B cell (primary cell): Measurements from ENCODE around the gene CCDC85B. TPM values are rescaled to one million over a fixed set of nuclear protein-coding genes. Genes with fewer than 3 reads are reported as not detected.

Source experiments
- ATAC-seq: fragments of 200-7000 bp; cut with Tn5 transposase; one replicate; pipeline ENCODE4 v1.10.0; 2021; ENCODE audit warnings: low read depth, mild to moderate bottlenecking, moderate number of reproducible peaks, moderate library complexity
- CTCF ChIA-PET: fragments of 350-600 bp; sonication (Branson Sonifier 250); formaldehyde crosslinking; loops from one replicate; lab custom pipeline; 2021; ENCODE audit warnings: antibody characterized with exemption, inconsistent platforms; lab: Charles Lee
- POLR2A ChIA-PET: fragments of 350-600 bp; sonication (Branson Sonifier 250); formaldehyde crosslinking; loops from one replicate; lab custom pipeline; 2021; ENCODE audit warnings: antibody characterized with exemption; lab: Charles Lee
- DNase-seq: peaks from one replicate; pipeline ENCODE4 v3.0.0; 2013
- H2AFZ ChIP-seq: 2 replicates; pipeline ENCODE4 v1.6.1; 2012; ENCODE audit warnings: mild to moderate bottlenecking, low read depth, low read length; ENCODE audit not compliant: insufficient read depth, poor library complexity, severe bottlenecking
- H3K27ac ChIP-seq, 2 donors: 1 replicate in 1 of 2; 2 replicates in 1 of 2; pipeline ENCODE4 v1.5.1; 2012 to 2013; ENCODE audit warnings: low read length in 2 of 2, mild to moderate bottlenecking in 2 of 2, moderate library complexity in 1 of 2
- H3K27me3 ChIP-seq, 4 experiments: fragments of 200-600 bp in 1 of 4; sonication (generic) in 1 of 4; replicated peaks in 1 of 4; 1 replicate in 2 of 4; 2 replicates in 2 of 4; pipeline versions ENCODE4 v1.6.1 to v1.7.0; 2013 to 2016; ENCODE audit warnings: low read length in 3 of 4, mild to moderate bottlenecking in 2 of 4, mixed read lengths in 1 of 4, moderate library complexity in 1 of 4; ENCODE audit not compliant: insufficient read depth in 4 of 4, control insufficient read depth in 3 of 4; ENCODE audit errors: control extremely low read depth in 1 of 4
- H3K36me3 ChIP-seq, 2 experiments: replicated peaks in 1 of 2; 1 replicate in 1 of 2; 2 replicates in 1 of 2; pipeline versions ENCODE4 v1.6.1 to v1.7.1; 2013; ENCODE audit warnings: low read length in 1 of 2; ENCODE audit not compliant: insufficient read depth in 2 of 2, control insufficient read depth in 1 of 2; ENCODE audit errors: control extremely low read depth in 1 of 2, extremely low read depth in 1 of 2
- H3K4me1 ChIP-seq, 2 donors: fragments of 200-600 bp in 1 of 2; sonication (generic) in 1 of 2; 1 replicate in 1 of 2; 2 replicates in 1 of 2; pipeline versions ENCODE4 v1.5.1 to v1.6.1; 2013 to 2017; ENCODE audit warnings: low read length in 2 of 2; ENCODE audit not compliant: control insufficient read depth in 2 of 2, insufficient read depth in 2 of 2
- H3K4me2 ChIP-seq: replicated peaks from 2 replicates; pipeline ENCODE3; 2012; ENCODE audit warnings: mild to moderate bottlenecking, low read depth, low read length; ENCODE audit not compliant: poor library complexity, severe bottlenecking
- H3K4me3 ChIP-seq, 5 experiments: fragments of 200-600 bp in 1 of 5; sonication (generic) in 1 of 5; 1 replicate in 3 of 5; 2 replicates in 2 of 5; pipeline versions ENCODE4 v1.5.1 to v1.7.0; 2011 to 2016; ENCODE audit warnings: low read length in 4 of 5, mild to moderate bottlenecking in 4 of 5, low read depth in 2 of 5, control low read depth in 1 of 5, moderate library complexity in 1 of 5; ENCODE audit not compliant: insufficient read depth in 1 of 5; ENCODE audit errors: control extremely low read depth in 1 of 5, extremely low read depth in 1 of 5
- H3K79me2 ChIP-seq: fragments of 200-600 bp; sonication (generic); one replicate; pipeline ENCODE4 v1.6.0; 2016; ENCODE audit warnings: low read length; ENCODE audit not compliant: control insufficient read depth, insufficient read depth
- H3K9ac ChIP-seq: fragments of 200-600 bp; sonication (generic); 2 replicates; pipeline ENCODE4 v1.6.1; 2017; ENCODE audit warnings: mild to moderate bottlenecking, low read length, moderate library complexity
- H3K9me3 ChIP-seq, 3 donors: one replicate each; pipeline versions ENCODE4 v1.6.1 to v1.7.1; 2013; ENCODE audit warnings: low read length in 2 of 3; ENCODE audit not compliant: control insufficient read depth in 2 of 3, insufficient read depth in 1 of 3; ENCODE audit errors: control extremely low read depth in 1 of 3
- H4K20me1 ChIP-seq: 2 replicates; pipeline ENCODE4 v1.6.0; 2012; ENCODE audit warnings: mild to moderate bottlenecking, low read length; ENCODE audit not compliant: insufficient read depth, control insufficient read depth, poor library complexity, severe bottlenecking
- H3K27ac Mint-ChIP-seq: one replicate; pipeline ENCODE4 v1.8.0; 2021; ENCODE audit warnings: mixed read lengths
- H3K27me3 Mint-ChIP-seq: one replicate; pipeline ENCODE4 v1.8.0; 2021; ENCODE audit warnings: mixed read lengths
- H3K4me1 Mint-ChIP-seq: one replicate; pipeline ENCODE4 v1.8.0; 2021; ENCODE audit warnings: mixed read lengths
- H3K4me3 Mint-ChIP-seq: one replicate; pipeline ENCODE4 v1.8.0; 2021; ENCODE audit warnings: mixed read lengths
- H3K9me3 Mint-ChIP-seq: one replicate; pipeline ENCODE4 v1.8.0; 2022; ENCODE audit warnings: mixed read lengths; ENCODE audit not compliant: insufficient read depth
- EZH2 ChIP-seq: IDR thresholded peaks from 2 replicates; pipeline ENCODE4 v1.6.1; 2012; ENCODE audit warnings: borderline replicate concordance, low read depth, mild to moderate bottlenecking, moderate library complexity, low read length; ENCODE audit not compliant: insufficient read depth, poor library complexity, severe bottlenecking
- WGBS: methylation state at CpG from one replicate; pipeline ENCODE4 v1.1.5; 2013; ENCODE audit warnings: missing lambda C conversion rate; ENCODE audit not compliant: insufficient coverage; 5-methylcytosine and 5-hydroxymethylcytosine counted together
- intact Hi-C: fragments of 100-400 bp; cut with micrococcal nuclease; formaldehyde crosslinking; loops from one replicate; pipeline ENCODE4 v1.10.0; 2022
- polyA plus RNA-seq: library from polyadenylated mRNA; depleted of rRNA; stranded (reverse); fragments of >200 nt; gene quantifications from 2 replicates; pipeline ENCODE4 v1.2.3, GENCODE V29; 2012
- total RNA-seq, 2 donors: library from RNA; stranded (reverse); fragments of 120-200 nt in 1 of 2; gene quantifications; 1 replicate in 1 of 2; 2 replicates in 1 of 2; pipeline versions ENCODE4 v1.2.3 to v1.2.4, GENCODE V29; 2013 to 2022
- TF ChIP-seq, protein P1 (sequence below): fragments of 200-600 bp; IDR thresholded peaks from one replicate; pipeline ENCODE4 v1.8.0; 2022; ENCODE audit warnings: antibody characterized with exemption, mild to moderate bottlenecking

Gene CCDC85B
- total and polyA plus RNA-seq, 2 donors (not counting 1 experiment from before 2014, with no cell fraction given): 18.2 to 39.5 TPM

DNA sequence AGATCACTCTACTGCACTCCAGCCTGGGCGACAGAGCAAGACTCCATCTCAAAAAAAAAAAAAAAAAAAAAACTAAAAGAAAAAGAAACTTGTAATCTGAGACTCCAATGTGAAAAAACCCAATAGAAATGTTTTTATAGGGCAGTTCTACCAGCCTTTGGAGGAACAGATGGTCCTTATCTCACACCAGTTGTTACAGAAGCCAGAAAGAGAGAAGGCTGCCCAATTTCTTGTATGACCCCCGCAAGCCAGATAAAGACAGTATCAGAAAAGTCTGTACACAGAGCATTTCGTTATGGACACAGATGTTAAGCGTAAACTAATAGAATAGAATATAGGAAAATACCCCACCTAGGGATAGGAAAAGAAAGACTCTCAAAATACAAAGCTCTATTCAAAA lies 43.5 kb downstream of the CCDC85B start:
- Mint-ChIP-seq H3K4me3 (no peak overlapping the region), H3K9me3 (no peaks in the 10 kb centered on the region), H3K4me1 (peaks cover 4% of the 10 kb centered on the region), H3K27me3 (no peaks in the 10 kb centered on the region), H3K27ac (no peak overlapping the region)
- ChIA-PET POLR2A (no interaction called here), CTCF (interaction anchor here (0.7 to 2.3 kb wide), 2 partner anchors 23 to 50 kb away, joined by 3 to 10 read pairs; no protein-coding TSS in a partner anchor)
- TF ChIP-seq, protein P1, sequence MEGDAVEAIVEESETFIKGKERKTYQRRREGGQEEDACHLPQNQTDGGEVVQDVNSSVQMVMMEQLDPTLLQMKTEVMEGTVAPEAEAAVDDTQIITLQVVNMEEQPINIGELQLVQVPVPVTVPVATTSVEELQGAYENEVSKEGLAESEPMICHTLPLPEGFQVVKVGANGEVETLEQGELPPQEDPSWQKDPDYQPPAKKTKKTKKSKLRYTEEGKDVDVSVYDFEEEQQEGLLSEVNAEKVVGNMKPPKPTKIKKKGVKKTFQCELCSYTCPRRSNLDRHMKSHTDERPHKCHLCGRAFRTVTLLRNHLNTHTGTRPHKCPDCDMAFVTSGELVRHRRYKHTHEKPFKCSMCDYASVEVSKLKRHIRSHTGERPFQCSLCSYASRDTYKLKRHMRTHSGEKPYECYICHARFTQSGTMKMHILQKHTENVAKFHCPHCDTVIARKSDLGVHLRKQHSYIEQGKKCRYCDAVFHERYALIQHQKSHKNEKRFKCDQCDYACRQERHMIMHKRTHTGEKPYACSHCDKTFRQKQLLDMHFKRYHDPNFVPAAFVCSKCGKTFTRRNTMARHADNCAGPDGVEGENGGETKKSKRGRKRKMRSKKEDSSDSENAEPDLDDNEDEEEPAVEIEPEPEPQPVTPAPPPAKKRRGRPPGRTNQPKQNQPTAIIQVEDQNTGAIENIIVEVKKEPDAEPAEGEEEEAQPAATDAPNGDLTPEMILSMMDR: no peak
- TF ChIP-seq EZH2: no peak
- Histone ChIP-seq H4K20me1 (no peaks in the 10 kb centered on the region), H3K4me3 (no peak overlapping the region), H3K27me3 (peaks cover 0 to 3% (median 0%) of the 10 kb centered on the region in 4 experiments), H2AFZ (no peak overlapping the region), H3K4me1 (peaks cover under 1 to 1% of the 10 kb centered on the region in 2 donors), H3K4me2 (no peak overlapping the region), H3K9me3 (no peaks in the 10 kb centered on the region), H3K36me3 (no peaks in the 10 kb centered on the region), H3K79me2 (no peaks in the 10 kb centered on the region), H3K9ac (no peak overlapping the region), H3K27ac (no peak overlapping the region)
- intact Hi-C loops: no loop called here
- ATAC-seq: no peak
- WGBS: no CpG with 5 or more reads among the region's 4 CpGs
- DNase-seq: no peak

DNA sequence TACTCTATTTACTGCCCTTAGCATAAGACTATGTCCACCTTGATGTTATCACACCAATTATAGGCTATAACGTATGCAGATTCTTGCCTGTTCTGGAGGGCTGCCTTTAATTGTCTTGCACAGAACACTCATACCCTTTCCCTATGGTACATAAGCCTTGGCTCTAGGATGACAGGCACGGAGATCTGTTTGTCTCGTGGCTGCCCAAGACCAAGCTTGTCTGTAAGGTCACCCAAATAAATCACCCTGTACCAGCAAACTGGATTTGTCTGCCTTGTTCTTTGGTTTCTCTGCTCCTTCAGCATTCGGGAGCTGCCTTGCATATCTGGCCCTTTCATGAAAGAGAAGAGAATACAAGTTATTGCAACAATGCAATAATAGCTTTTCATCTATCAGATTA lies 47.3 kb downstream of the CCDC85B start:
- no peaks in the 10 kb centered on the region for H3K36me3 ChIP-seq
- H3K27ac ChIP-seq: no peak overlapping the region
- Mint-ChIP-seq H3K27me3 (no peaks in the 10 kb centered on the region), H3K4me3 (no peak overlapping the region), H3K9me3 (no peaks in the 10 kb centered on the region), H3K27ac (no peak overlapping the region), H3K4me1 (peaks cover 13% of the 10 kb centered on the region)
- no peak overlapping the region for H3K9ac ChIP-seq
- 56% methylated on average over 3 of the region's 4 CpGs for WGBS
- no peaks in the 10 kb centered on the region for H3K79me2 ChIP-seq
- DNase-seq (no peak), ATAC-seq (no peak)
- H3K4me2 ChIP-seq: no peak overlapping the region
- no peaks in the 10 kb centered on the region for H3K9me3 ChIP-seq
- no peak overlapping the region for H2AFZ ChIP-seq
- H3K4me3 ChIP-seq: no peak overlapping the region
- CTCF ChIA-PET: interaction anchor here (2.0 kb wide), 1 partner anchor 37 kb away, joined by 5 read pairs; the partner anchor contains the start of gene FOSL1
- intact Hi-C loops: no loop called here
- H3K27me3 ChIP-seq: peaks cover 0 to 3% (median 0%) of the 10 kb centered on the region in 4 experiments
- H3K4me1 ChIP-seq: peaks cover 7 to 12% of the 10 kb centered on the region in 2 donors
- H4K20me1 ChIP-seq: no peaks in the 10 kb centered on the region
- no peak for TF ChIP-seq EZH2
- TF ChIP-seq, protein P1: no peak
- POLR2A ChIA-PET: no interaction called here

Other genes with a start within 250 kb of the CCDC85B start
- gene RELA, start 227.8 kb upstream of the CCDC85B start, total RNA-seq: 154 and 160 TPM in 2 replicates
- 124 and 188 TPM in 2 replicates for gene RELA, start 227.8 kb upstream of the CCDC85B start, polyA plus RNA-seq
- 134 and 142 TPM in 2 replicates for gene KAT5, start 178.4 kb upstream of the CCDC85B start, total RNA-seq
- 84.6 and 131 TPM in 2 replicates for gene KAT5, start 178.4 kb upstream of the CCDC85B start, polyA plus RNA-seq
- gene RNASEH2C, start 169.9 kb upstream of the CCDC85B start, total RNA-seq: 75.3 and 81.6 TPM in 2 replicates
- 71.6 and 95.0 TPM in 2 replicates for gene RNASEH2C, start 169.9 kb upstream of the CCDC85B start, polyA plus RNA-seq
- gene AP5B1, start 109.7 kb upstream of the CCDC85B start, total RNA-seq: 25.2 and 26.3 TPM in 2 replicates
- 9.4 and 9.6 TPM in 2 replicates for gene AP5B1, start 109.7 kb upstream of the CCDC85B start, polyA plus RNA-seq
- gene OVOL1, start 103.6 kb upstream of the CCDC85B start, total RNA-seq: 0.15 and 0.17 TPM in 2 replicates
- gene OVOL1, start 103.6 kb upstream of the CCDC85B start, polyA plus RNA-seq: 0.09 and 0.66 TPM in 2 replicates
- 0.34 and 0.57 TPM in 2 replicates for gene SNX32, start 56.7 kb upstream of the CCDC85B start, total RNA-seq
- gene SNX32, start 56.7 kb upstream of the CCDC85B start, polyA plus RNA-seq: 0.89 and 8.8 TPM in 2 replicates
- gene CFL1, start 32.5 kb upstream of the CCDC85B start, total RNA-seq: 439 and 455 TPM in 2 replicates
- gene CFL1, start 32.5 kb upstream of the CCDC85B start, polyA plus RNA-seq: 530 and 990 TPM in 2 replicates
- 71.1 and 74.5 TPM in 2 replicates for gene MUS81, start 30.2 kb upstream of the CCDC85B start, total RNA-seq
- gene MUS81, start 30.2 kb upstream of the CCDC85B start, polyA plus RNA-seq: 134 and 135 TPM in 2 replicates
- 9.5 and 11.7 TPM in 2 replicates for gene EFEMP2, start 17.9 kb upstream of the CCDC85B start, total RNA-seq
- 13.3 and 14.7 TPM in 2 replicates for gene EFEMP2, start 17.9 kb upstream of the CCDC85B start, polyA plus RNA-seq
- 0.84 and 1.3 TPM in 2 replicates for gene CTSW, start 10.8 kb upstream of the CCDC85B start, total RNA-seq
- gene CTSW, start 10.8 kb upstream of the CCDC85B start, polyA plus RNA-seq: 4.6 and 5.4 TPM in 2 replicates
- 59.8 and 63.4 TPM in 2 replicates for gene FIBP, start 2.2 kb upstream of the CCDC85B start, total RNA-seq
- 94.9 and 128 TPM in 2 replicates for gene FIBP, start 2.2 kb upstream of the CCDC85B start, polyA plus RNA-seq
- not detected in 2 replicates for gene FOSL1, start 9.7 kb downstream of the CCDC85B start, total RNA-seq
- gene FOSL1, start 9.7 kb downstream of the CCDC85B start, polyA plus RNA-seq: 2.3 and 4.8 TPM in 2 replicates
- gene C11orf68, start 28.4 kb downstream of the CCDC85B start, total RNA-seq: 50.6 and 57.6 TPM in 2 replicates
- 16.6 and 34.9 TPM in 2 replicates for gene C11orf68, start 28.4 kb downstream of the CCDC85B start, polyA plus RNA-seq
- gene DRAP1, start 28.8 kb downstream of the CCDC85B start, total RNA-seq: 62.9 and 71.7 TPM in 2 replicates
- 83.9 and 90.2 TPM in 2 replicates for gene DRAP1, start 28.8 kb downstream of the CCDC85B start, polyA plus RNA-seq
- gene TSGA10IP, start 54.8 kb downstream of the CCDC85B start, total RNA-seq: not detected in 2 replicates
- gene TSGA10IP, start 54.8 kb downstream of the CCDC85B start, polyA plus RNA-seq: not detected in 2 replicates
- gene SART1, start 71.1 kb downstream of the CCDC85B start, total RNA-seq: 97.4 and 102 TPM in 2 replicates
- gene SART1, start 71.1 kb downstream of the CCDC85B start, polyA plus RNA-seq: 57.1 and 74.5 TPM in 2 replicates
- 61.0 and 65.2 TPM in 2 replicates for gene EIF1AD, start 111.5 kb downstream of the CCDC85B start, total RNA-seq
- gene EIF1AD, start 111.5 kb downstream of the CCDC85B start, polyA plus RNA-seq: 56.9 and 100 TPM in 2 replicates
- 99.3 and 99.5 TPM in 2 replicates for gene BANF1, start 111.8 kb downstream of the CCDC85B start, total RNA-seq
- gene BANF1, start 111.8 kb downstream of the CCDC85B start, polyA plus RNA-seq: 74.3 and 75.7 TPM in 2 replicates
- gene CST6, start 121.3 kb downstream of the CCDC85B start, total RNA-seq: not detected in 2 replicates
- not detected in 2 replicates for gene CST6, start 121.3 kb downstream of the CCDC85B start, polyA plus RNA-seq
- not detected in 2 replicates for gene CATSPER1, start 135.8 kb downstream of the CCDC85B start, total RNA-seq
- not detected in 2 replicates for gene CATSPER1, start 135.8 kb downstream of the CCDC85B start, polyA plus RNA-seq
- gene GAL3ST3, start 158.5 kb downstream of the CCDC85B start, total RNA-seq: not detected in 2 replicates
- not detected in 2 replicates for gene GAL3ST3, start 158.5 kb downstream of the CCDC85B start, polyA plus RNA-seq
- gene SF3B2, start 161.7 kb downstream of the CCDC85B start, total RNA-seq: 205 and 214 TPM in 2 replicates
- gene SF3B2, start 161.7 kb downstream of the CCDC85B start, polyA plus RNA-seq: 123 and 139 TPM in 2 replicates
- 303 and 325 TPM in 2 replicates for gene PACS1, start 179.6 kb downstream of the CCDC85B start, total RNA-seq
- gene PACS1, start 179.6 kb downstream of the CCDC85B start, polyA plus RNA-seq: 121 and 131 TPM in 2 replicates